ENCODE measurements around the gene LRIG1.

DNA sequence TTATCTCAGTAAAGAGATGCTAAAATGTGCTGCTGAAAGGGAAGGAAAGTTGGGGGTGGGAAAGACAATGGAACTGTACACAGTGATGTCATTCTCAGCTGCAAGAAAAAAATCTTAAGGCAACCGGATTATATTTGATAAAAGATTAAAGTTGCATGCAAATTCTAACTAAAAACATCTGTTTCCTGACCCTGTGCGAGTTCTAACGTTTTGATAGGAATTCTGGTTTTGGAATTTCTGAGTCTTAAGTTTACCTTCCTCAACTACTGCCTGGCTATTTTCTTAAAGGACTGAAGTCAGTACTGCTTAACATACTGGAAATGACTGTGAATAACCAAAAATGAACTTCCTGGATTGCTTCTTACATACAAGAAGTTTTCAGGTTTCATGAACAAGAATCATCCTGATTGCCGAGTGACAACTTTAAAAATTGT is 164.5 kb downstream of the LRIG1 start:
- TF ChIP-seq POLR2A (IDR thresholded peaks at IDR 0.05) = no peak
- TF ChIP-seq CTCF (IDR thresholded peaks at IDR 0.05) = no peak
